GM12874 (cell line): ENCODE results near the gene SLFN5.

ENCODE experiments used
- CTCF ChIP-seq: IDR thresholded peaks from 2 replicates; pipeline ENCODE4 v1.5.1; 2011; ENCODE audit warnings: low read depth, mild to moderate bottlenecking, control low read depth, low read length, moderate library complexity; ENCODE audit not compliant: insufficient read depth

Gene SLFN5

GRCh38 chr17:35322749-35323148 lies 79.9 kb downstream of the SLFN5 start:
- TF ChIP-seq CTCF, result no peak
